ENCODE results near the gene ACTMAP. TPM values are rescaled to one million over a fixed set of nuclear protein-coding genes. Genes with fewer than 3 reads are reported as not detected.

ACTMAP gene
- total and polyA plus RNA-seq, 2 of the 13 experiments (the other 11 are each of a cell fraction or from before 2014, with no cell fraction given), result 2.2 to 7.9 TPM

DNA sequence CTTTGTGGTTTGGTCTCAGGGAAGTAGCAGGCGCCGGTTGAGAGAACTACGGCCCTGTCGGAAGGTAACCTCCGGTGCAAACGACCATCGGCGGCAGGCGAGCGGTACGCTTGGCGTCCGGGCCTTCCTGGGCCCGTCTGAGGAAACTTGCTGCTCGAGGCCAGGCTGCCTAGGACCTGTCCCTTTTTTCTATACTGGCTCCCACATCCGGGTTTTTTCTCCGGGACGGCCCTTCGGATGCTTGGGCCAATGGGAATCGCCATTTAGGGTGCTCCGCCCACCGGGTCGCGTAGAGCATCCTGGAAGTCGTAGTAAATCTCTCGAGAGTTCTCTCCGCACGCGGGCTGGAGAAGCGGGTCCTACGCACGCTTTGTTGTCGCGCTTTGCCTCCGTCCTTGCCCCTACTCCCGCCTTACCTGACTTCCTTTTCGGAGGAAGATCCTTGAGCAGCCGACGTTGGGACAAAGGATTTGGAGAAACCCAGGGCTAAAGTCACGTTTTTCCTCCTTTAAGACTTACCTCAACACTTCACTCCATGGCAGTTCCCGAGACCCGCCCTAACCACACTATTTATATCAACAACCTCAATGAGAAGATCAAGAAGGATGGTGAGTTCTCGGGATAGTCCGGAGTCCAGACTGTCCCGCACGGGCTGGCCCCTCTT lies 729 bp upstream of the ACTMAP start, which contains the start of gene SNRPA (continued):
- TF ChIP-seq IRX3 (CRISPR knock-in tag; IDR thresholded peaks at IDR 0.05; ENCODE audit: borderline replicate concordance, low read depth), result no peak; the same call in 1 of the 2 replicates
- no peak for TF ChIP-seq HOXA9 (CRISPR knock-in tag; IDR thresholded peaks at IDR 0.05; ENCODE audit: borderline replicate concordance)
- no peak for TF ChIP-seq KLF16 (CRISPR knock-in tag; IDR thresholded peaks at IDR 0.05)
- no peak for TF ChIP-seq RORA (CRISPR knock-in tag; IDR thresholded peaks at IDR 0.05)
- TF ChIP-seq, protein P1, sequence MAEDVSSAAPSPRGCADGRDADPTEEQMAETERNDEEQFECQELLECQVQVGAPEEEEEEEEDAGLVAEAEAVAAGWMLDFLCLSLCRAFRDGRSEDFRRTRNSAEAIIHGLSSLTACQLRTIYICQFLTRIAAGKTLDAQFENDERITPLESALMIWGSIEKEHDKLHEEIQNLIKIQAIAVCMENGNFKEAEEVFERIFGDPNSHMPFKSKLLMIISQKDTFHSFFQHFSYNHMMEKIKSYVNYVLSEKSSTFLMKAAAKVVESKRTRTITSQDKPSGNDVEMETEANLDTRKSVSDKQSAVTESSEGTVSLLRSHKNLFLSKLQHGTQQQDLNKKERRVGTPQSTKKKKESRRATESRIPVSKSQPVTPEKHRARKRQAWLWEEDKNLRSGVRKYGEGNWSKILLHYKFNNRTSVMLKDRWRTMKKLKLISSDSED (CRISPR knock-in tag; IDR thresholded peaks at IDR 0.05), result no peak
- TF ChIP-seq PAWR (CRISPR knock-in tag; IDR thresholded peaks at IDR 0.05; ENCODE audit: borderline replicate concordance), result no peak
- TF ChIP-seq, protein P2, sequence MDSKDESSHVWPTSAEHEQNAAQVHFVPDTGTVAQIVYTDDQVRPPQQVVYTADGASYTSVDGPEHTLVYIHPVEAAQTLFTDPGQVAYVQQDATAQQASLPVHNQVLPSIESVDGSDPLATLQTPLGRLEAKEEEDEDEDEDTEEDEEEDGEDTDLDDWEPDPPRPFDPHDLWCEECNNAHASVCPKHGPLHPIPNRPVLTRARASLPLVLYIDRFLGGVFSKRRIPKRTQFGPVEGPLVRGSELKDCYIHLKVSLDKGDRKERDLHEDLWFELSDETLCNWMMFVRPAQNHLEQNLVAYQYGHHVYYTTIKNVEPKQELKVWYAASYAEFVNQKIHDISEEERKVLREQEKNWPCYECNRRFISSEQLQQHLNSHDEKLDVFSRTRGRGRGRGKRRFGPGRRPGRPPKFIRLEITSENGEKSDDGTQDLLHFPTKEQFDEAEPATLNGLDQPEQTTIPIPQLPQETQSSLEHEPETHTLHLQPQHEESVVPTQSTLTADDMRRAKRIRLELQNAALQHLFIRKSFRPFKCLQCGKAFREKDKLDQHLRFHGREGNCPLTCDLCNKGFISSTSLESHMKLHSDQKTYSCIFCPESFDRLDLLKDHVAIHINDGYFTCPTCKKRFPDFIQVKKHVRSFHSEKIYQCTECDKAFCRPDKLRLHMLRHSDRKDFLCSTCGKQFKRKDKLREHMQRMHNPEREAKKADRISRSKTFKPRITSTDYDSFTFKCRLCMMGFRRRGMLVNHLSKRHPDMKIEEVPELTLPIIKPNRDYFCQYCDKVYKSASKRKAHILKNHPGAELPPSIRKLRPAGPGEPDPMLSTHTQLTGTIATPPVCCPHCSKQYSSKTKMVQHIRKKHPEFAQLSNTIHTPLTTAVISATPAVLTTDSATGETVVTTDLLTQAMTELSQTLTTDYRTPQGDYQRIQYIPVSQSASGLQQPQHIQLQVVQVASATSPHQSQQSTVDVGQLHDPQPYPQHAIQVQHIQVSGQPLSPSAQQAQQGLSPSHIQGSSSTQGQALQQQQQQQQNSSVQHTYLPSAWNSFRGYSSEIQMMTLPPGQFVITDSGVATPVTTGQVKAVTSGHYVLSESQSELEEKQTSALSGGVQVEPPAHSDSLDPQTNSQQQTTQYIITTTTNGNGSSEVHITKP (CRISPR knock-in tag; IDR thresholded peaks at IDR 0.05; ENCODE audit: low read depth), result no peak
- TF ChIP-seq ZNF572 (CRISPR knock-in tag; IDR thresholded peaks at IDR 0.05), result no peak
- no peak for TF ChIP-seq ZNF10 (CRISPR knock-in tag; IDR thresholded peaks at IDR 0.05; ENCODE audit: borderline replicate concordance, low read depth)
- TF ChIP-seq ZFP90 (CRISPR knock-in tag; IDR thresholded peaks at IDR 0.05; ENCODE audit: borderline replicate concordance), result no peak
- TF ChIP-seq ZNF614 (CRISPR knock-in tag; IDR thresholded peaks at IDR 0.05; ENCODE audit: borderline replicate concordance), result no peak; the same call in 1 of the 2 replicates
- no peak for TF ChIP-seq FOSL1 (CRISPR knock-in tag; IDR thresholded peaks at IDR 0.05; ENCODE audit: borderline replicate concordance)
- peak; percentile 9; the same call in 1 of the 2 replicates for TF ChIP-seq IRF2 (CRISPR knock-in tag; IDR thresholded peaks at IDR 0.05)
- TF ChIP-seq, protein P3, sequence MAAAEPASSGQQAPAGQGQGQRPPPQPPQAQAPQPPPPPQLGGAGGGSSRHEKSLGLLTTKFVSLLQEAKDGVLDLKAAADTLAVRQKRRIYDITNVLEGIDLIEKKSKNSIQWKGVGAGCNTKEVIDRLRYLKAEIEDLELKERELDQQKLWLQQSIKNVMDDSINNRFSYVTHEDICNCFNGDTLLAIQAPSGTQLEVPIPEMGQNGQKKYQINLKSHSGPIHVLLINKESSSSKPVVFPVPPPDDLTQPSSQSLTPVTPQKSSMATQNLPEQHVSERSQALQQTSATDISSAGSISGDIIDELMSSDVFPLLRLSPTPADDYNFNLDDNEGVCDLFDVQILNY (CRISPR knock-in tag; conservative IDR thresholded peaks at IDR 0.05), result no peak; the same call in none of the 2 replicates
- TF ChIP-seq, protein P4, sequence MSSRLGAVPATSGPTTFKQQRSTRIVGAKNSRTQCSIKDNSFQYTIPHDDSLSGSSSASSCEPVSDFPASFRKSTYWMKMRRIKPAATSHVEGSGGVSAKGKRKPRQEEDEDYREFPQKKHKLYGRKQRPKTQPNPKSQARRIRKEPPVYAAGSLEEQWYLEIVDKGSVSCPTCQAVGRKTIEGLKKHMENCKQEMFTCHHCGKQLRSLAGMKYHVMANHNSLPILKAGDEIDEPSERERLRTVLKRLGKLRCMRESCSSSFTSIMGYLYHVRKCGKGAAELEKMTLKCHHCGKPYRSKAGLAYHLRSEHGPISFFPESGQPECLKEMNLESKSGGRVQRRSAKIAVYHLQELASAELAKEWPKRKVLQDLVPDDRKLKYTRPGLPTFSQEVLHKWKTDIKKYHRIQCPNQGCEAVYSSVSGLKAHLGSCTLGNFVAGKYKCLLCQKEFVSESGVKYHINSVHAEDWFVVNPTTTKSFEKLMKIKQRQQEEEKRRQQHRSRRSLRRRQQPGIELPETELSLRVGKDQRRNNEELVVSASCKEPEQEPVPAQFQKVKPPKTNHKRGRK (CRISPR knock-in tag; IDR thresholded peaks at IDR 0.05), result no peak
- TF ChIP-seq RFX1 (IDR thresholded peaks at IDR 0.05), result no peak
- TF ChIP-seq TOE1 (CRISPR knock-in tag; IDR thresholded peaks at IDR 0.05), result no peak
- TF ChIP-seq MEIS1 (CRISPR knock-in tag; IDR thresholded peaks at IDR 0.05; ENCODE audit: borderline replicate concordance), result no peak
- TF ChIP-seq SOX6 (IDR thresholded peaks at IDR 0.05), result no peak
- no peak for TF ChIP-seq SOX6 (CRISPR knock-in tag; IDR thresholded peaks at IDR 0.05)
- peak; percentile 74; the same call in 1 of the 2 replicates for TF ChIP-seq GABPB1 (CRISPR knock-in tag; IDR thresholded peaks at IDR 0.05)
